ENCODE measurements around the gene SYDE1. TPM values are rescaled to one million over a fixed set of nuclear protein-coding genes. Genes with fewer than 3 reads are reported as not detected.

Gene SYDE1
- total RNA-seq, 4 donors from 2014 or later = 41.7 to 100 (median 52.4) TPM

- Histone ChIP-seq H3K4me1 (peaks cover 0 to 35% (median 16%) of the 10 kb centered on the region in 3 donors), H3K36me3 (peaks cover 0 to 80% of the 10 kb centered on the region in 2 donors), H3K9me3 (no peaks in the 10 kb centered on the region), H3K4me3 (no peak overlapping the region), H3K27me3 (no peaks in the 10 kb centered on the region), H3K27ac (no peak overlapping the region)
- no peak for TF ChIP-seq POLR2AphosphoS5 (IDR thresholded peaks at IDR 0.05)
- 85 to 93% methylated on average over 7 to 8 of the region's 14 CpGs for WGBS, 2 donors (ENCODE audit: low coverage in 1 of 2)
- ATAC-seq = no peak
Measured at GRCh38 chr19:15120135-15121026, 13.2 kb downstream of the SYDE1 start.

- peak overlapping the region in 1 of 4 donors; percentile 93 for H3K27ac ChIP-seq
- no peak overlapping the region for H3K4me3 ChIP-seq
- H3K9me3 ChIP-seq = no peaks in the 10 kb centered on the region
- peaks cover 0 to 59% of the 10 kb centered on the region in 2 donors for H3K36me3 ChIP-seq
- H3K4me1 ChIP-seq = peaks cover 0 to 39% (median 15%) of the 10 kb centered on the region in 3 donors
- no peaks in the 10 kb centered on the region for H3K27me3 ChIP-seq
- no peak for ATAC-seq
- WGBS, 2 donors (ENCODE audit: low coverage in 1 of 2) = 80% methylated on average over 4 of the region's 21 CpGs; no CpG with 5 or more reads in 1 of the 2 donors
- no peak for TF ChIP-seq CTCF (IDR thresholded peaks at IDR 0.05)
- TF ChIP-seq POLR2A (IDR thresholded peaks at IDR 0.05) = no peak
- no peak for TF ChIP-seq EP300 (IDR thresholded peaks at IDR 0.05)
- TF ChIP-seq POLR2AphosphoS5 (IDR thresholded peaks at IDR 0.05) = no peak
Measured at GRCh38 chr19:15122331-15123030, 15.3 kb downstream of the SYDE1 start.

- Histone ChIP-seq H3K27ac (peak overlapping the region in 3 of 4 donors; percentile 93 to 97 (median 93)), H3K27me3 (no peaks in the 10 kb centered on the region), H3K9me3 (no peaks in the 10 kb centered on the region), H3K36me3 (peaks cover 0 to 51% of the 10 kb centered on the region in 2 donors), H3K4me3 (peak overlapping the region in 1 of 2 donors; percentile 68), H3K4me1 (peaks cover 0 to 39% (median 15%) of the 10 kb centered on the region in 3 donors)
- ATAC-seq = no peak
- 71% methylated on average over 1 of the region's 22 CpGs; no CpG with 5 or more reads in 1 of the 2 donors for WGBS, 2 donors (ENCODE audit: low coverage in 1 of 2)
- no peak for TF ChIP-seq POLR2AphosphoS5 (IDR thresholded peaks at IDR 0.05)
- TF ChIP-seq CTCF (IDR thresholded peaks at IDR 0.05) = no peak
- no peak for TF ChIP-seq EP300 (IDR thresholded peaks at IDR 0.05)
- no peak for TF ChIP-seq POLR2A (IDR thresholded peaks at IDR 0.05)
Measured at GRCh38 chr19:15123031-15123890, 16.1 kb downstream of the SYDE1 start.

DNA sequence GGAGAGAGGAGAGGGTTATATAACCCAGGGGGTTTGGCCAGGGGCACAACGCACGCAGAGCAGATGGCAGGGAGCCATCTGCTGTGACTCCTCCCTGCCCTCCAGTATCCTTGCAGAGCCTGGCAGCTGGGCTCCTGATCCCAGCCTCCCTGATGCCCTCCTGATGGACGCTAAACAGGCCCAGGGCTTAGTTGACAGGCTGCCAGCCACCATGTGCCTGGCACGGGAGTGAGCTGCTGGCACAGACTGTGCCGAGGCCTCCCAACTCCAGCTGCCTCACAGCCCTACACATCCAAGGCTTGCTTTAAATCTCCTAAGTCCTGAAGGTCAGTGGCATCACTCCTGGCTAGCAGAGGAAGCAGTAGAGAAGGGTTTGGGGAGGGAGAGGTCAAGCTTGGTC is 16.7 kb downstream of the SYDE1 start:
- H3K27me3 ChIP-seq = no peaks in the 10 kb centered on the region
- TF ChIP-seq POLR2AphosphoS5 (IDR thresholded peaks at IDR 0.05) (peak; percentile 89), POLR2A (IDR thresholded peaks at IDR 0.05) (no peak)
- no peaks in the 10 kb centered on the region for H3K9me3 ChIP-seq
- H3K4me1 ChIP-seq = peaks cover 0 to 39% (median 15%) of the 10 kb centered on the region in 3 donors
- peaks cover 0 to 44% of the 10 kb centered on the region in 2 donors for H3K36me3 ChIP-seq
- peak overlapping the region in 3 of 4 donors; percentile 93 to 97 (median 93) for H3K27ac ChIP-seq
- ATAC-seq = peak; percentile 11
- WGBS, 2 donors (ENCODE audit: low coverage in 1 of 2) = 33% methylated on average over 1 of the region's 5 CpGs; no CpG with 5 or more reads in 1 of the 2 donors
- H3K4me3 ChIP-seq = peak overlapping the region in 1 of 2 donors; percentile 68

DNA sequence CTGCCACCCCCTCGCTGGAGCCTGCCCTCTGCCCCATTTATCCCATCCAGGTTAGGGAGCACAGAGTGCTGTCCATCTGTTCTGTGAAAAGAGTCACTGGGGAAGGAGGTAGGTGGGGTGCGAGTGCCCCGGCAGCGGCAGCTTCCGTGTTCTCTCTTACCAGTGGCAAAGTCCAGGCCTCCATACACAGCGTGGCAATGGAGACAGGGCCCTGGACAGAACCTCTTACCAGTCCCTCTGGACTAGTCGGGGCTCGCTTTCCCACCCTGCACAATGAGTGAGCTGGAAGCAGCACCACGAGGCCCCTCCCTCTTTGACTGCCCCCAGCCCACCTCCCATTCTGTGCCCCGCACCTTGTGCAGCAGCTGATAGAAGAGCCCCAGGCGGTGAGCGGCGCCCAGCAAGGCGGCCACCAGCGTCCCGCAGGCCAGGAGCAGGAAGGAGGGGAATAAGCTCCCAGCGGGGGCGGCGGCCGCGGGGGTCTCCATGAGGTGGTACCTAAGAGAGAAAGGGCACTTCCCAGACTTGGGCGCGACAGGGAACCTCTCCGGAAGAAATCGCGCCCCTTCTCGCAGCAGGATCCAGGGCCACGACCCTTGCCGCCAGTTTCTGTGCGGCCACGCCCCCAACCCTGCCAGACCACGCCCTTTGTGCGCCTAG is 17.5 kb downstream of the SYDE1 start:
- H3K27ac ChIP-seq = peak overlapping the region; percentile 68 to 97 (median 93)
- no peaks in the 10 kb centered on the region for H3K27me3 ChIP-seq
- ATAC-seq = no peak
- no peaks in the 10 kb centered on the region for H3K9me3 ChIP-seq
- peaks cover 0 to 36% of the 10 kb centered on the region in 2 donors for H3K36me3 ChIP-seq
- TF ChIP-seq POLR2A (IDR thresholded peaks at IDR 0.05) (no peak), CTCF (IDR thresholded peaks at IDR 0.05) (no peak), EP300 (IDR thresholded peaks at IDR 0.05) (no peak), POLR2AphosphoS5 (IDR thresholded peaks at IDR 0.05) (no peak)
- H3K4me1 ChIP-seq = peaks cover 0 to 39% (median 15%) of the 10 kb centered on the region in 3 donors
- peak overlapping the region; percentile 56 to 68 for H3K4me3 ChIP-seq
- 8 to 11% methylated on average over 1 to 7 of the region's 33 CpGs for WGBS, 2 donors (ENCODE audit: low coverage in 1 of 2)

Data from gastroesophageal sphincter (tissue), 4 donors.